Breast epithelium (tissue), 4 donors: ENCODE data around the gene NLK. TPM values are rescaled to one million over a fixed set of nuclear protein-coding genes. Genes with fewer than 3 reads are reported as not detected.
"Not testable (repeated sequence)": the region's sequence is repeated elsewhere in the genome, so short reads cannot be mapped to it uniquely, and the experiment has no call there.

ENCODE experiments used
- DNase-seq, 2 donors: peaks; one replicate each; pipeline ENCODE4 v3.0.0-alpha.2; 2019; ENCODE audit warnings: low spot score in 2 of 2
- H3K27ac ChIP-seq, 2 donors: fragments of 200-600 bp; sonication (generic) in 1 of 2; one replicate each; pipeline ENCODE4 v1.5.1; 2016 to 2019; ENCODE audit warnings: mild to moderate bottlenecking in 1 of 2
- H3K27me3 ChIP-seq, 2 donors: fragments of 200-600 bp; sonication (generic) in 1 of 2; one replicate each; pipeline versions ENCODE4 v1.5.1 to v1.6.0; 2017 to 2019; ENCODE audit warnings: control low read depth in 1 of 2, mild to moderate bottlenecking in 1 of 2
- H3K36me3 ChIP-seq: fragments of 200-600 bp; one replicate; pipeline ENCODE4 v1.5.1; 2019
- H3K4me1 ChIP-seq, 2 donors: fragments of 200-600 bp; sonication (generic); one replicate each; pipeline ENCODE4 v1.5.1; 2016 to 2019; ENCODE audit warnings: control low read depth in 1 of 2
- H3K4me3 ChIP-seq, 3 donors: fragments of 200-600 bp; sonication (generic); 1 replicate in 2 of 3; 2 replicates in 1 of 3; pipeline ENCODE4 v1.5.1; 2016 to 2019; ENCODE audit warnings: mild to moderate bottlenecking in 3 of 3, moderate library complexity in 2 of 3
- H3K9me3 ChIP-seq, 2 donors: fragments of 200-600 bp; sonication (generic) in 1 of 2; one replicate each; pipeline ENCODE4 v1.5.1; 2016 to 2019; ENCODE audit warnings: control low read depth in 1 of 2
- CTCF ChIP-seq, 3 donors: fragments of 450-650 bp; IDR thresholded peaks; one replicate each; pipeline ENCODE4 v1.5.1; 2016 to 2017; ENCODE audit warnings: antibody characterized with exemption in 3 of 3, mild to moderate bottlenecking in 3 of 3, moderate library complexity in 3 of 3
- POLR2A ChIP-seq: fragments of 450-650 bp; IDR thresholded peaks from one replicate; pipeline ENCODE4 v1.6.1; 2016; ENCODE audit warnings: antibody characterized with exemption, mild to moderate bottlenecking, moderate library complexity
- POLR2AphosphoS5 ChIP-seq, 3 donors: sonication (generic); formaldehyde crosslinking; IDR thresholded peaks; one replicate each; pipeline ENCODE4 v1.6.1; 2017; ENCODE audit warnings: antibody characterized with exemption in 3 of 3
- intact Hi-C: fragments of 100-400 bp; cut with DNase I; formaldehyde crosslinking; loops from one replicate; pipeline ENCODE4 v1.15.1; 2023; ENCODE audit warnings: low total_unique reads
- total RNA-seq, 3 donors: library from RNA; depleted of rRNA; stranded (reverse); fragments of >200 nt; gene quantifications; one replicate each; pipeline ENCODE4 v1.1.0, GENCODE V29; 2016

The NLK gene
- total RNA-seq, 3 donors from 2014 or later: 19.8 to 35.1 (median 27.5) TPM

GRCh38 chr17:28030386-28030785, 12.1 kb upstream of the NLK start:
- no peak for TF ChIP-seq POLR2A
- no peak for TF ChIP-seq POLR2AphosphoS5 (IDR thresholded peaks at IDR 0.05)
- no peak overlapping the region for H3K4me3 ChIP-seq
- no peaks in the 10 kb centered on the region for H3K36me3 ChIP-seq
- H3K9me3 ChIP-seq: no peaks in the 10 kb centered on the region
- intact Hi-C loops: no loop called here
- no peak overlapping the region for H3K27ac ChIP-seq
- H3K4me1 ChIP-seq: no peaks in the 10 kb centered on the region
- H3K27me3 ChIP-seq: no peaks in the 10 kb centered on the region
- DNase-seq: no peak

- Histone ChIP-seq H3K36me3 (no peaks in the 10 kb centered on the region), H3K9me3 (no peaks in the 10 kb centered on the region), H3K4me3 (no peak overlapping the region), H3K27me3 (no peaks in the 10 kb centered on the region), H3K27ac (no peak overlapping the region), H3K4me1 (no peaks in the 10 kb centered on the region)
- DNase-seq: no peak
- TF ChIP-seq CTCF (IDR thresholded peaks at IDR 0.05) (no peak), POLR2A (no peak), POLR2AphosphoS5 (IDR thresholded peaks at IDR 0.05) (no peak)
- intact Hi-C loops: no loop called here
Observed at GRCh38 chr17:28031174-28031573, 11.3 kb upstream of the NLK start.

DNA sequence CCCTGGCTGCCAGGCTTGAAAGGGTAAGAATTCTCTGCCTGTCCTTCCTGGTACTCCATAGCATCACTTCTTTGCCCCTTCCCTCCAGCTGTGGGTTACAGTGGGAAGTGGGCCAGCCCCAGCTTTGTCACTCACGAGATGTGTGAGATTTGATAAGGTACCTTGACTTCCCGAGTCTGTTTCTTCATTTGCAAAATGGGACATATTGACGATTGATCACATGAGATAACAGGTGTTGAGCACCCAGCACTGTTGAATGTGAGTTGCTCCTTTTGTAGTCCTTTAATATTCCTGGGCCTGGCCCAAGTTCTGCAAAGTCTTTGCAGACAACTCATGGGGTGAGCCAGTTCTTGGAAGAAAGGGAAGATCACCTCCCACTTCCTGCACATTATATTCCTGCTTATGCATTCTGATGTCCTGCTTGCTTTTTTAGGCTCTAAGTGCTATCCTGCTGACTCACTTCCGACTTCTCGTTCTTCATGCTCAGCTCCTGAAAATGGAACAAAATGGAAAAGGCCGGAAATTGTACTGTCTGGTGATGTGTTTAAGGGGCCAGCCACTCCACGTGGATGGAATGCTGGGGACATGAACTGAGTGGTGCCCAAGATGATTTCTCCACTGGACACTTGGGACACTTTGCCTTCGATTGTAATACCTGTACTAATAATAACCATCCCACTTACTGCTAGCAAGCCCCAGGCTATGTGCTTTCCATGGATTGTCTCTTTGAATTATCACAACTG, 8.3 kb upstream of the NLK start:
- TF ChIP-seq CTCF (IDR thresholded peaks at IDR 0.05) (no peak), POLR2A (no peak), POLR2AphosphoS5 (IDR thresholded peaks at IDR 0.05) (no peak)
- Histone ChIP-seq H3K27me3 (no peaks in the 10 kb centered on the region), H3K9me3 (no peaks in the 10 kb centered on the region), H3K4me3 (no peak overlapping the region), H3K27ac (no peak overlapping the region), H3K36me3 (no peaks in the 10 kb centered on the region), H3K4me1 (no peaks in the 10 kb centered on the region)
- intact Hi-C loops: no loop called here
- DNase-seq: no peak

DNA sequence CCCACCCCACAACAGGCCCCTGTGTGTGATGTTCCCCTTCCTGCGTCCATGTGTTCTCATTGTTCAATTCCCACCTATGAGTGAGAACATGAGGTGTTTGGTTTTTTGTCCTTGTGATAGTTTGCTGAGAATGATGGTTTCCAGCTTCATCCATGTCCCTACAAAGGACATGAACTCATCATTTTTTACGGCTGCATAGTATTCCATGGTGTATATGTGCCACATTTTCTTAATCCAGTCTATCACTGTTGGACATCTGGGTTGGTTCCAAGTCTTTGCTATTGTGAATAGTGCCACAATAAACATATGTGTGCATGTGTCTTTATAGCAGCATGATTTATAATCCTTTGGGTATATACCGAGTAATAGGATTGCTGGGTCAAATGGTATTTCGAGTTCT, 7.0 kb upstream of the NLK start:
- H3K4me1 ChIP-seq, H3K36me3 ChIP-seq, H3K4me3 ChIP-seq, DNase-seq, H3K27me3 ChIP-seq, H3K9me3 ChIP-seq, H3K27ac ChIP-seq, intact Hi-C loops: not testable (repeated sequence)

DNA sequence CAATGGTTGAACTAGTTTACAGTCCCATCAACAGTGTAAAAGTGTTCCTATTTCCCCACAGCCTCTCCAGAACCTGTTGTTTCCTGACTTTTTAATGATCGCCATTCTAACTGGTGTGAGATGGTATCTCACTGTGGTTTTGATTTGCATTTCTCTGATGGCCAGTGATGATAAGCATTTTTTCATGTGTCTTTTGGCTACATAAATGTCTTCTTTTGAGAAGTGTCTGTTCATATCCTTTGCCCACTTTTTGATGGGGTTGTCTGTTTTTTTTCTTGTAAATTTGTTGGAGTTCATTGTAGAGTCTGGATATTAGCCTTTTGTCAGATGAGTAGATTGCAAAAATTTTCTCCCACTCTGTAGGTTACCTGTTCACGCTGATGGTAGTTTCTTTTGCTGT, 6.6 kb upstream of the NLK start:
- DNase-seq, H3K9me3 ChIP-seq, H3K27me3 ChIP-seq, H3K4me1 ChIP-seq, H3K4me3 ChIP-seq, H3K36me3 ChIP-seq, intact Hi-C loops, H3K27ac ChIP-seq: not testable (repeated sequence)

DNA sequence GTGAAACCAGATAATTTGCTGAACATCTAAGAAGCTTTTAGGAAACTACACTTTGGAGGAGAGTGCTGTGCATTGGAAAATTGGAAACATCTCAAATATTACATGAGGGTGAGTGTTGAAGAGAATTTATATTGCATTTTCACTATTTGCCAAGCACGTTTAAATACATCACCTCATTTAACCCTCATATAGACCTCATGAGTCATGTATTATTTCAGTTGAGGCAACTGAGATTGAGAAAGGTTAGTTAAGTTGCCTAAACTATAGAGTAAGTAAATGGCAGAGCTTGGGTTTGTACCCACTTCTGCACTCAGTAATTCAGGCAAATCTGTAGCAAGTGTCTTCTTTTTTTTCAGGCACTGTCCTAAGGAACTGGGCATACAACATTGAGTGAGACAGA, 3.7 kb upstream of the NLK start:
- DNase-seq: no peak
- Histone ChIP-seq H3K9me3 (no peaks in the 10 kb centered on the region), H3K4me1 (peaks cover 0 to 13% of the 10 kb centered on the region in 2 donors), H3K27ac (no peak overlapping the region), H3K27me3 (no peaks in the 10 kb centered on the region), H3K4me3 (no peak overlapping the region), H3K36me3 (no peaks in the 10 kb centered on the region)
- TF ChIP-seq CTCF (IDR thresholded peaks at IDR 0.05) (no peak), POLR2A (no peak), POLR2AphosphoS5 (IDR thresholded peaks at IDR 0.05) (no peak)
- intact Hi-C loops: no loop called here

GRCh38 chr17:28039251-28039650, 3.2 kb upstream of the NLK start:
- intact Hi-C loops: no loop called here
- no peak for DNase-seq
- H3K27ac ChIP-seq: no peak overlapping the region

More at GRCh38 chr17:28039251-28039650, 3.2 kb upstream of the NLK start:
- Histone ChIP-seq H3K36me3 (no peaks in the 10 kb centered on the region), H3K27me3 (no peaks in the 10 kb centered on the region), H3K4me3 (no peak overlapping the region), H3K4me1 (peaks cover 0 to 15% of the 10 kb centered on the region in 2 donors), H3K9me3 (no peaks in the 10 kb centered on the region)
- TF ChIP-seq POLR2A (no peak), CTCF (IDR thresholded peaks at IDR 0.05) (no peak), POLR2AphosphoS5 (IDR thresholded peaks at IDR 0.05) (no peak)
